Measurements from ENCODE around the gene TUBB.

The TUBB gene

GRCh38 chr6:30726506-30727413, 6.6 kb downstream of the TUBB start:
- no peak for DNase-seq (ENCODE audit: low read depth)
- no peak overlapping the region for H3K4me3 ChIP-seq (ENCODE audit: low read depth, low read length)
- TF ChIP-seq, protein P1, sequence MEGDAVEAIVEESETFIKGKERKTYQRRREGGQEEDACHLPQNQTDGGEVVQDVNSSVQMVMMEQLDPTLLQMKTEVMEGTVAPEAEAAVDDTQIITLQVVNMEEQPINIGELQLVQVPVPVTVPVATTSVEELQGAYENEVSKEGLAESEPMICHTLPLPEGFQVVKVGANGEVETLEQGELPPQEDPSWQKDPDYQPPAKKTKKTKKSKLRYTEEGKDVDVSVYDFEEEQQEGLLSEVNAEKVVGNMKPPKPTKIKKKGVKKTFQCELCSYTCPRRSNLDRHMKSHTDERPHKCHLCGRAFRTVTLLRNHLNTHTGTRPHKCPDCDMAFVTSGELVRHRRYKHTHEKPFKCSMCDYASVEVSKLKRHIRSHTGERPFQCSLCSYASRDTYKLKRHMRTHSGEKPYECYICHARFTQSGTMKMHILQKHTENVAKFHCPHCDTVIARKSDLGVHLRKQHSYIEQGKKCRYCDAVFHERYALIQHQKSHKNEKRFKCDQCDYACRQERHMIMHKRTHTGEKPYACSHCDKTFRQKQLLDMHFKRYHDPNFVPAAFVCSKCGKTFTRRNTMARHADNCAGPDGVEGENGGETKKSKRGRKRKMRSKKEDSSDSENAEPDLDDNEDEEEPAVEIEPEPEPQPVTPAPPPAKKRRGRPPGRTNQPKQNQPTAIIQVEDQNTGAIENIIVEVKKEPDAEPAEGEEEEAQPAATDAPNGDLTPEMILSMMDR (IDR thresholded peaks at IDR 0.05; ENCODE audit: low read depth, low read length, missing control alignments): no peak

GRCh38 chr6:30727920-30728553, 7.9 kb downstream of the TUBB start:
- TF ChIP-seq, protein P1 (IDR thresholded peaks at IDR 0.05; ENCODE audit: low read depth, low read length, missing control alignments): no peak
- DNase-seq (ENCODE audit: low read depth): no peak
- no peak overlapping the region for H3K4me3 ChIP-seq (ENCODE audit: low read depth, low read length)

DNA sequence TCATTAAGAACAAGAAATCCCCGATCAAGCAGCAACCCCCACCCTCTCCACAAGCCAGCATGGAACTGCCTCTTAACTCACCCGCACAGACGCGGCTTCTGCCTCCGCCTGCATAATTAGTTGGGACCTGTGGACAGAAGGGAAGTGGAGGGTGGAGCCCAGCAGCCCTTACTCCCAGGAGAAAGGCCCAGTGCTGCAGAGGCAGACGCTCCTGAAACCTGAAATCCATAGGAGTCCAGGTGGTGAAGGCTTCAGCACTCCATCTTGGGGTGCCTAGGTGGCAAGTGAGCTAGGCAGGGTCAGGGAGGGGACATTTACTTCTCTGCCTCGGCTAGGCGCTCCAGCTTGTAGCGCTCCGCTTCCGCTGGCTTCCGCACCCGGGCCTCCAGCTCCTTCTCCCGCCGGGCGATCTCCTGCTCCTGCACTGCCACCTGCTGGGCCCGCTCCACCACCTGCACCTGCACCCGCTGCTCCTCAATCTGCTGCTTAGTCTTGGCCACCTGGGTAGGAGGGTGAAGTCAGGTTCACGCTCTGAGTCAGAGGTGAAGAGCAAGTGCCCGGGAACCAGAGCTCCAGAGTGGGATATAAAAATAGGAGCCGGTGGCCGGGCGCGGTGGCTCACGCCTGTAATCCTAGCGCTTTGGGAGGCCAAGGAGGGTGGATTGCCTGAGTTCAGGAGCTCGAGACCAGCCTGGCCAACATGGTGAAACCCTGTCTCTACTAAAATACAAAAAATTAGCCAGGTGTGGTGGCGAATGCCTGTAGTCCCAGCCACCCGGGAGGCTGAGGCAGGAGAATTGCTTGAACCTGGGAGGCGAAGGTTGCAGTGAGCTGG, 10.7 kb downstream of the TUBB start:
- DNase-seq (ENCODE audit: low read depth): no peak
- TF ChIP-seq, protein P1 (IDR thresholded peaks at IDR 0.05; ENCODE audit: low read depth, low read length, missing control alignments): peak; percentile 87
- no peak overlapping the region for H3K4me3 ChIP-seq (ENCODE audit: low read depth, low read length)

GRCh38 chr6:30732237-30732943, 12.2 kb downstream of the TUBB start:
- no peak overlapping the region for H3K4me3 ChIP-seq (ENCODE audit: low read depth, low read length)
- no peak for DNase-seq (ENCODE audit: low read depth)
- TF ChIP-seq, protein P1 (IDR thresholded peaks at IDR 0.05; ENCODE audit: low read depth, low read length, missing control alignments): no peak

DNA sequence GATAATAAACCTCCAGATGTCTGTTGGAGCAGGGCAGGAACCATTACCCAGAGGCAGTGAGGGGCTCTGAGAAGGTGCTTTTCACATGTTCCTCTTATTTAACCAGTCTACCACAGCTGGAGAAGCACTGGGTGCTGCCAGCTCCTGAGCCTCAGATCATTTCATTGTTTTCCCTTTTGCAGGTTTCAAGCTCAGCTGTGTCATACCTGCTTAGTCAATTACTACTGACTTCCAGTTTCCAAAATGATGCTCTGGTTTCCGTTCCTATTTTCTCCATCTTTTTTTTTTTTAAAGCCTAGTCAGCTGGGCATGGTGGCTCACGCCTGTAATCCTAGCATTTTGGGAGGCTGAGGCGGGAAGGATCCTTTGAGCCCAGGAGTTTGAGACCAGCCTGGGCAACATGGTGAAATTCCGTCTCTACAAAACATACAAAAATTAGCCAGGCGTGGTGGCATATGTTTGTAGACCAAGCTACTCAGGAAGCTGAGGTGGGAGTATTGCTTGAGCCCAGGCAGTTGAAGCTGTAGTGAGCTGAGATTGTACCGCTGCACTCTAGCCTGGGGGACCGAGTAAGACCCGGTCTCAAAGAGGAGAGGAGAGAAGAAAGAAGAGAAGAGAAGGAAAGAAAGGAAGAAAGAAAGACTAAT, 15.6 kb downstream of the TUBB start:
- DNase-seq (ENCODE audit: low read depth): no peak
- no peak overlapping the region for H3K4me3 ChIP-seq (ENCODE audit: low read depth, low read length)
- TF ChIP-seq, protein P1 (IDR thresholded peaks at IDR 0.05; ENCODE audit: low read depth, low read length, missing control alignments): no peak

- H3K4me3 ChIP-seq (ENCODE audit: low read depth, low read length): no peak overlapping the region
- no peak for DNase-seq (ENCODE audit: low read depth)
- TF ChIP-seq, protein P1 (IDR thresholded peaks at IDR 0.05; ENCODE audit: low read depth, low read length, missing control alignments): no peak
Measured at GRCh38 chr6:30738532-30738931, 18.4 kb downstream of the TUBB start.

Measured in GM12864 (cell line).